Measurements from ENCODE around the gene GPC6.
"Not testable (repeated sequence)": the region's sequence is repeated elsewhere in the genome, so short reads cannot be mapped to it uniquely, and the experiment has no call there.

Gene GPC6

GRCh38 chr13:94251831-94252608 lies 1025.4 kb downstream of the GPC6 start:
- DNase-seq (ENCODE audit: low spot score) = no peak

- DNase-seq (ENCODE audit: low spot score) = no peak
These were observed 1028.1 kb downstream of the GPC6 start for GRCh38 chr13:94254737-94255136.

- no peak for DNase-seq (ENCODE audit: low spot score)
These were observed 1030.1 kb downstream of the GPC6 start for GRCh38 chr13:94256721-94257120.

GRCh38 chr13:94259984-94260383 lies 1033.4 kb downstream of the GPC6 start:
- no peak for DNase-seq (ENCODE audit: low spot score)

- no peak for DNase-seq (ENCODE audit: low spot score)
These were observed 1034.6 kb downstream of the GPC6 start for GRCh38 chr13:94261163-94261562.

- DNase-seq (ENCODE audit: low spot score) = no peak
These were observed 1036.4 kb downstream of the GPC6 start for GRCh38 chr13:94263038-94263437.

- DNase-seq (ENCODE audit: low spot score) = no peak
These were observed 1041.2 kb downstream of the GPC6 start for GRCh38 chr13:94267581-94268366.

- no peak for DNase-seq (ENCODE audit: low spot score)
These were observed 1042.1 kb downstream of the GPC6 start for GRCh38 chr13:94268661-94269060.

GRCh38 chr13:94269557-94269956 lies 1043.0 kb downstream of the GPC6 start:
- DNase-seq (ENCODE audit: low spot score) = no peak

GRCh38 chr13:94270556-94270955 lies 1043.9 kb downstream of the GPC6 start:
- no peak for DNase-seq (ENCODE audit: low spot score)

GRCh38 chr13:94272038-94272437 lies 1045.4 kb downstream of the GPC6 start:
- no peak for DNase-seq (ENCODE audit: low spot score)

GRCh38 chr13:94280349-94280748 lies 1053.7 kb downstream of the GPC6 start:
- DNase-seq (ENCODE audit: low spot score) = no peak

- DNase-seq (ENCODE audit: low spot score) = no peak
These were observed 1054.2 kb downstream of the GPC6 start for GRCh38 chr13:94280845-94281244.

- no peak for DNase-seq (ENCODE audit: low spot score)
These were observed 1060.0 kb downstream of the GPC6 start for GRCh38 chr13:94286581-94286980.

GRCh38 chr13:94291631-94292322 lies 1065.2 kb downstream of the GPC6 start:
- no peak for DNase-seq (ENCODE audit: low spot score)

- no peak for DNase-seq (ENCODE audit: low spot score)
These were observed 1065.7 kb downstream of the GPC6 start for GRCh38 chr13:94292323-94292640.

- DNase-seq (ENCODE audit: low spot score) = no peak
These were observed 1069.9 kb downstream of the GPC6 start for GRCh38 chr13:94296471-94296870.

GRCh38 chr13:94298346-94298745 lies 1071.7 kb downstream of the GPC6 start:
- DNase-seq (ENCODE audit: low spot score) = no peak

GRCh38 chr13:94300401-94300800 lies 1073.8 kb downstream of the GPC6 start:
- no peak for DNase-seq (ENCODE audit: low spot score)

- DNase-seq (ENCODE audit: low spot score) = no peak
These were observed 1074.9 kb downstream of the GPC6 start for GRCh38 chr13:94301487-94301886.

GRCh38 chr13:94302847-94303565 lies 1076.4 kb downstream of the GPC6 start:
- not testable (repeated sequence) for DNase-seq (ENCODE audit: low spot score)

GRCh38 chr13:94303644-94304174 lies 1077.1 kb downstream of the GPC6 start:
- no peak for DNase-seq (ENCODE audit: low spot score)
